H7 (cell line): ENCODE results near the gene GAS6. TPM values are rescaled to one million over a fixed set of nuclear protein-coding genes. Genes with fewer than 3 reads are reported as not detected.
"Not testable (repeated sequence)": the region's sequence is repeated elsewhere in the genome, so short reads cannot be mapped to it uniquely, and the experiment has no call there.

Experiments
- DNase-seq: peaks from one replicate; pipeline ENCODE4 v3.0.0; 2012
- H3K27me3 ChIP-seq: 2 replicates; pipeline ENCODE4 v1.6.0; 2011; ENCODE audit warnings: mild to moderate bottlenecking, low read length; ENCODE audit not compliant: control insufficient read depth, insufficient read depth
- H3K36me3 ChIP-seq: replicated peaks from 2 replicates; pipeline ENCODE4 v1.5.1; 2011; ENCODE audit warnings: low read length; ENCODE audit not compliant: control insufficient read depth, insufficient read depth
- H3K4me3 ChIP-seq: 2 replicates; pipeline ENCODE4 v1.5.1; 2011; ENCODE audit warnings: low read depth, mild to moderate bottlenecking, control low read depth, low read length, moderate library complexity; ENCODE audit not compliant: insufficient read depth
- total RNA-seq: library from RNA; depleted of rRNA; stranded (reverse); fragments of >200 nt; shearing (Covaris generic); gene quantifications from 2 replicates; pipeline ENCODE4 v1.2.3, GENCODE V29; 2014

The GAS6 gene
- total RNA-seq, 1 experiment from 2014 or later, result 15.1 TPM

GRCh38 chr13:113802761-113803160 is 61.1 kb downstream of the GAS6 start:
- DNase-seq, result peak; percentile 61
- no peaks in the 10 kb centered on the region for H3K36me3 ChIP-seq
- H3K4me3 ChIP-seq, result no peak overlapping the region
- no peaks in the 10 kb centered on the region for H3K27me3 ChIP-seq

GRCh38 chr13:113802090-113802531 is 61.8 kb downstream of the GAS6 start:
- Histone ChIP-seq H3K4me3 (no peak overlapping the region), H3K27me3 (no peaks in the 10 kb centered on the region), H3K36me3 (no peaks in the 10 kb centered on the region)
- peak; percentile 95 for DNase-seq

- DNase-seq, result peak; percentile 68
- Histone ChIP-seq H3K27me3 (no peaks in the 10 kb centered on the region), H3K36me3 (no peaks in the 10 kb centered on the region), H3K4me3 (no peak overlapping the region)
These were observed 62.5 kb downstream of the GAS6 start for GRCh38 chr13:113801289-113801961.

GRCh38 chr13:113800576-113800926 is 63.3 kb downstream of the GAS6 start:
- peak; percentile 49 for DNase-seq
- Histone ChIP-seq H3K4me3 (no peak overlapping the region), H3K27me3 (no peaks in the 10 kb centered on the region), H3K36me3 (no peaks in the 10 kb centered on the region)

DNA sequence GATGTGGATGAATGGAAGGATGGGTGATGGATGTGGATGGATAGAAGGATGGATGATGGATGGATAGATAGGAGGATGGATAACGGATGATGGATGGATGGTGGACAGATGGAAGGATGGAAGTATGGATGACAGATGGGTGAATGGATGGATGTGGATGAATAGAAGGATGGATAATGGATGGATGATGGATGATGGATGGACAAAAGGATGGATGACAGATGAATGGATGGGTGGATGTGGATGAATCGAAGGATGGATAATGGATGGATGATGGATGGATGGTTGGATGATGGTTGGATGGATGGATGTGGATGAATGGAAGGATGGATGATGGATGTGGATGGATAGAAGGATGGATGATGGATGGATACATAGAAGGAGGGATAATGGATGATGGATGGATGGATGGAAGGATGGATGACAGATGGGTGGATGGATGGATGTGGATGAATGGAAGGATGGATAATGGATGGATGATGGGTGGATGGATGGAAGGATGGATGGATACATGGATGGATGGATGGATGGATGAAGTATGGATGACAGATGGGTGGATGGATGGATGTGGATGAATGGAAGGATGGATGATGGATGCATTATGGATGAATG is 65.6 kb downstream of the GAS6 start:
- Histone ChIP-seq H3K4me3 (no peak overlapping the region), H3K36me3 (no peaks in the 10 kb centered on the region), H3K27me3 (no peaks in the 10 kb centered on the region)
- DNase-seq, result no peak

GRCh38 chr13:113796964-113797676 is 66.8 kb downstream of the GAS6 start:
- DNase-seq, result no peak
- Histone ChIP-seq H3K36me3 (no peaks in the 10 kb centered on the region), H3K27me3 (no peaks in the 10 kb centered on the region), H3K4me3 (no peak overlapping the region)

- Histone ChIP-seq H3K4me3 (no peak overlapping the region), H3K36me3 (no peaks in the 10 kb centered on the region), H3K27me3 (no peaks in the 10 kb centered on the region)
- peak; percentile 53 for DNase-seq
These were observed 67.5 kb downstream of the GAS6 start for GRCh38 chr13:113796211-113796963.

GRCh38 chr13:113795362-113795761 is 68.5 kb downstream of the GAS6 start:
- DNase-seq, H3K27me3 ChIP-seq, H3K4me3 ChIP-seq: not testable (repeated sequence)

GRCh38 chr13:113794764-113795173 is 69.1 kb downstream of the GAS6 start:
- H3K4me3 ChIP-seq, result no peak overlapping the region
- H3K27me3 ChIP-seq, result no peaks in the 10 kb centered on the region
- DNase-seq, result peak; percentile 54
- no peaks in the 10 kb centered on the region for H3K36me3 ChIP-seq

More at GRCh38 chr13:113795362-113795761, 68.5 kb downstream of the GAS6 start:
- not testable (repeated sequence) for H3K36me3 ChIP-seq

DNA sequence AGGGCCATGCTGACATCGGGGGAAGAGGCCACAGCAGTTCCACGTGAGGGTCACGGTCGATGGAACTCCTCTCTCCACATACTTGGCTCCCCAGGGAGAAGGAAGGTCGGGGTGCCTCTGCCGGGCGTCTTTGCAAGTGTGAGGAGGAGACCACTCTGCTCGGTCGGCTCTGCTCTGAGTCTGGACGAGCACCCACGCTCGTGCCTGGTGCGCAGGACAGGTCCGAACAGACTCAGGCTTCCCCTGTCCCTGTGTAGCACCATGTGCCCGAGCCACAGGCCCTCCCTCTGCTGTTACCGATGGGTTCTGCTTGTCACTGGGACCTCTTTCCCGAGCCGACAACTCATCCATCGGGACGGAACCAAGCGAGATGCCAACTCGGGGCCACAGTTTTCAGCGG is 69.8 kb downstream of the GAS6 start:
- Histone ChIP-seq H3K27me3 (no peaks in the 10 kb centered on the region), H3K4me3 (no peak overlapping the region), H3K36me3 (no peaks in the 10 kb centered on the region)
- peak; percentile 43 for DNase-seq

- peak; percentile 60 for DNase-seq
- Histone ChIP-seq H3K4me3 (no peak overlapping the region), H3K36me3 (no peaks in the 10 kb centered on the region), H3K27me3 (no peaks in the 10 kb centered on the region)
These were observed 70.2 kb downstream of the GAS6 start for GRCh38 chr13:113793718-113794085.

GRCh38 chr13:113792886-113793717 is 70.8 kb downstream of the GAS6 start:
- no peaks in the 10 kb centered on the region for H3K27me3 ChIP-seq
- DNase-seq, result peak; percentile 50
- H3K4me3 ChIP-seq, result no peak overlapping the region
- H3K36me3 ChIP-seq, result no peaks in the 10 kb centered on the region

DNA sequence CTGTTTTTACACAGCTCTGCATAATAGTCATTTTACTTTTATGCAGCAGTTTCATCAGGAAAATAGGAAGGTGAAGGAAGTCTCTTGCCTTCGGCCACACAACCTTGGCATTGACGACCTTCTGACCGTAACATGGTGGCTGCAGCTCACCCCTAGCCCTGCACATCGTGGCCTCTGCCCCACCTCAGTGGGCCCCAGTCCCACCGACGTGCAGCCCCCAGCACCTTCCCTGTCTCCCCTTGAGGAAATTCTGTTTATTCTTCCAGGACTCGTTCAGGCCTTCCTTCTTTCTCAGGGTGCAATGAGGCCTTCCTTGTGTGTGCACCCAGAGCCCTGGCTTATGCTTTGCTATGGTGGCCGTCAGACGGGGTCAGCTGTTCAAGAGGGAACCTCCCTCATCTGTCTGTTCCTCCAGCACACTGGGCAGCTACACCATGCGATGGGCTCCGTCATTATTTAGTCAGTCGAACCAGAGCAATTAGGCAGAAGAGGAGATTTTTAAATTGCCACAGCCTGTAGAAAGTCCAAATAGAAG is 71.6 kb downstream of the GAS6 start:
- Histone ChIP-seq H3K27me3 (no peaks in the 10 kb centered on the region), H3K36me3 (no peaks in the 10 kb centered on the region), H3K4me3 (no peak overlapping the region)
- DNase-seq, result peak; percentile 43

- Histone ChIP-seq H3K27me3 (no peaks in the 10 kb centered on the region), H3K36me3 (no peaks in the 10 kb centered on the region), H3K4me3 (no peak overlapping the region)
- peak; percentile 66 for DNase-seq
These were observed 72.1 kb downstream of the GAS6 start for GRCh38 chr13:113791761-113792160.
